SK-N-SH treated with all-trans-retinoic acid at 6 μM for 48 hours (cell line): Measurements from ENCODE around the gene UTP20.

Source experiments
- ATAC-seq: fragments of 200-7000 bp; cut with Tn5 transposase; 3 replicates; pipeline ENCODE4 v1.9.1; 2020; ENCODE audit warnings: mild to moderate bottlenecking, moderate library complexity
- ARNTL ChIP-seq: fragments of 450-650 bp; formaldehyde crosslinking; IDR thresholded peaks from 2 replicates; pipeline ENCODE4 v1.5.0; 2020; ENCODE audit warnings: low read depth, mild to moderate bottlenecking, moderate library complexity, borderline replicate concordance
- BACH2 ChIP-seq: fragments of 250-450 bp; sonication (Bioruptor Pico); IDR thresholded peaks from 2 replicates; pipeline ENCODE4 v1.9.0; 2021; ENCODE audit warnings: mild to moderate bottlenecking, borderline replicate concordance
- ESRRG ChIP-seq: fragments of 250-450 bp; sonication (Bioruptor Pico); IDR thresholded peaks from 2 replicates; pipeline ENCODE4 v1.6.1; 2021; ENCODE audit warnings: mild to moderate bottlenecking
- GLIS3 ChIP-seq: fragments of 250-450 bp; sonication (Bioruptor Pico); IDR thresholded peaks from 2 replicates; pipeline ENCODE4 v1.5.0; 2020; ENCODE audit warnings: mild to moderate bottlenecking, moderate library complexity
- ISL1 ChIP-seq: fragments of 250-450 bp; sonication (Bioruptor Pico); IDR thresholded peaks from 2 replicates; pipeline ENCODE4 v2.1.2; 2022; ENCODE audit warnings: mild to moderate bottlenecking, moderate library complexity
- OSR1 ChIP-seq: fragments of 250-450 bp; sonication (Bioruptor Pico); IDR thresholded peaks from 2 replicates; pipeline ENCODE4 v1.8.0; 2022; ENCODE audit warnings: moderate library complexity, mild to moderate bottlenecking, inconsistent platforms
- PATZ1 ChIP-seq: fragments of 250-450 bp; sonication (Bioruptor Pico); IDR thresholded peaks from 2 replicates; pipeline ENCODE4 v1.8.0; 2020; ENCODE audit warnings: mild to moderate bottlenecking, moderate library complexity, borderline replicate concordance
- POU6F1 ChIP-seq: fragments of 250-450 bp; sonication (Bioruptor Pico); IDR thresholded peaks from 2 replicates; pipeline ENCODE4 v1.8.0; 2021; ENCODE audit warnings: low read depth, mild to moderate bottlenecking, moderate library complexity, borderline replicate concordance
- PPARA ChIP-seq: fragments of 250-450 bp; sonication (Bioruptor Pico); IDR thresholded peaks from 2 replicates; pipeline ENCODE4 v1.5.0; 2020; ENCODE audit warnings: mild to moderate bottlenecking, borderline replicate concordance
- SNAI2 ChIP-seq: fragments of 250-450 bp; sonication (Bioruptor Pico); IDR thresholded peaks from 2 replicates; pipeline ENCODE4 v1.5.0; 2020; ENCODE audit warnings: mild to moderate bottlenecking, moderate library complexity
- TCF4 ChIP-seq: fragments of 250-450 bp; sonication (Bioruptor Pico); IDR thresholded peaks from 2 replicates; pipeline ENCODE4 v1.8.0; 2021; ENCODE audit warnings: mild to moderate bottlenecking, moderate library complexity, borderline replicate concordance
- TOX ChIP-seq: fragments of 250-450 bp; sonication (Bioruptor Pico); IDR thresholded peaks from 2 replicates; pipeline ENCODE4 v1.8.0; 2021; ENCODE audit warnings: mild to moderate bottlenecking, moderate library complexity, borderline replicate concordance
- TSHZ2 ChIP-seq: fragments of 250-450 bp; sonication (Bioruptor Pico); IDR thresholded peaks from 2 replicates; pipeline ENCODE4 v1.5.0; 2020; ENCODE audit warnings: mild to moderate bottlenecking, moderate library complexity
- ZC3H10 ChIP-seq: fragments of 250-450 bp; sonication (Bioruptor Pico); IDR thresholded peaks from 2 replicates; pipeline ENCODE4 v1.5.1; 2021; ENCODE audit warnings: mild to moderate bottlenecking, moderate library complexity
- ZFP3 ChIP-seq: fragments of 250-450 bp; sonication (Bioruptor Pico); IDR thresholded peaks from 2 replicates; pipeline ENCODE4 v1.5.0; 2020; ENCODE audit warnings: mild to moderate bottlenecking, moderate library complexity
- ZFP30 ChIP-seq: fragments of 450-650 bp; formaldehyde crosslinking; IDR thresholded peaks from 2 replicates; pipeline ENCODE4 v1.5.0; 2022; ENCODE audit warnings: mild to moderate bottlenecking, moderate library complexity
- ZNF565 ChIP-seq: fragments of 450-650 bp; formaldehyde crosslinking; conservative IDR thresholded peaks from 2 replicates; pipeline ENCODE4 v1.5.0; 2020; ENCODE audit warnings: low read depth, mild to moderate bottlenecking, moderate library complexity
- ZNF70 ChIP-seq: fragments of 450-650 bp; formaldehyde crosslinking; IDR thresholded peaks from 2 replicates; pipeline ENCODE4 v1.5.0; 2020; ENCODE audit warnings: mild to moderate bottlenecking, moderate library complexity
- ZNF8 ChIP-seq: fragments of 450-650 bp; formaldehyde crosslinking; IDR thresholded peaks from 2 replicates; pipeline ENCODE4 v1.5.0; 2020; ENCODE audit warnings: mild to moderate bottlenecking, moderate library complexity
- TF ChIP-seq, protein P1 (sequence below): fragments of 250-450 bp; sonication (Bioruptor Pico); IDR thresholded peaks from 2 replicates; pipeline ENCODE4 v1.5.1; 2021; ENCODE audit warnings: mild to moderate bottlenecking, moderate library complexity

UTP20 gene

DNA sequence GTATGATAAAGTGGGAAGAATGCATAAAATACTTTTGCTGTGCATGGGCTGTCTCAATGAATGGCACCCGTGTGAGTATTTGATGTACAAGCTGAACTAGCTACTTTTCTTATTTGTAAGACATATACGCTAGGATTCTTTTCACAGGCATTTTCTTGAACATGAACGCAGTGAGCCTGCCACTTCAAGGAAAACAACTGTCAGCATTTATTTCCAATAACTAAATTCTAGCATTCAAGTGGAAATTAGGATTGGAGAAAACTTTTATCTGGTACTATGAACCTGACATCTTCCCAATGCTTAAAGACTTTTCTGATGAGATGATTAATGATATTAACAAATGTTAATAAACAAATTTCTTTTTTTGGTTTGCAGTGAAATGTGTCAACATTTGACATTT is 45.7 kb downstream of the UTP20 start:
- no peak for ATAC-seq
- no peak for TF ChIP-seq ZNF8 (CRISPR knock-in tag)

- no peak for TF ChIP-seq PPARA (CRISPR knock-in tag)
- TF ChIP-seq ARNTL: no peak
- no peak for ATAC-seq
These were observed 47.1 kb downstream of the UTP20 start for GRCh38 chr12:101327051-101327450.

DNA sequence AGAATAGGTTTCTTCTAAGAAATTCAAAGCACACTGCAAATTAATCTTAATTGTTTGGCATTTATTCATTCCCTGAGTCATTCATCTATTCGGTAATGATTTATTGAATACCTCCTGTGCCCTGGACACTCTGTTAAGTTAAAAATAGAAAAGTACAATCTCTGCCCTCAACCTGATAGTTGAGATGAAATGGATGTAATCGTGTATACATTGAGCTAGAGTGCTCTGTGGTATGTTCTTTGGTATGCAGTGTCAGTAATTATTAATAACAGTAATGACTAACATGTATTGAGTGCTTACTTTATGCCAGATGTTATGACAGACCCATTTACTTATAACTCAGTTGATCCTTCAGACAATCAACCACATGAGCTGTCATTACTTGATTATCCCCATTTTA is 47.6 kb downstream of the UTP20 start:
- ATAC-seq: no peak
- TF ChIP-seq ISL1 (no peak), ESRRG (CRISPR knock-in tag) (no peak), BACH2 (CRISPR knock-in tag) (no peak), TSHZ2 (no peak)
- TF ChIP-seq, all 23 proteins: peak for 0

DNA sequence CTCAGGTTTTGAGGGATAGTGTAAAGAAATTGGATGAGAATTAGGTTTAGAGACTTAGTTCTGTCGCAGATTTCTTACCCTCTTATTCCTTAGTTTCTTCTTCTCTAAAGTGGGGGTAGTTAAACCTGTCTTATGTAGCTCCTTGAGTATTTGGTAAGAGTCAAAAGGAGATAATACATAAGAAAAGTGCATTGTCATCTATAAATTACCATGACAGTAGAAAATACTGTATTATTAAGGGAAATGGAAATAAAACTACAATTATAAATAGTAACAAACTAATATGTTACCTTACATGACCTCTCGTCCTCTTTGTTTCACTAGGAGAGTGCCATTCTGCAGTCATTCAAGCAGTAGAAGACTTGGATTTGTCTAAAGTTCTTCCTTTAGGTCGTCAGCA is 49.0 kb downstream of the UTP20 start:
- no peak for ATAC-seq
- TF ChIP-seq POU6F1 (CRISPR knock-in tag): no peak

DNA sequence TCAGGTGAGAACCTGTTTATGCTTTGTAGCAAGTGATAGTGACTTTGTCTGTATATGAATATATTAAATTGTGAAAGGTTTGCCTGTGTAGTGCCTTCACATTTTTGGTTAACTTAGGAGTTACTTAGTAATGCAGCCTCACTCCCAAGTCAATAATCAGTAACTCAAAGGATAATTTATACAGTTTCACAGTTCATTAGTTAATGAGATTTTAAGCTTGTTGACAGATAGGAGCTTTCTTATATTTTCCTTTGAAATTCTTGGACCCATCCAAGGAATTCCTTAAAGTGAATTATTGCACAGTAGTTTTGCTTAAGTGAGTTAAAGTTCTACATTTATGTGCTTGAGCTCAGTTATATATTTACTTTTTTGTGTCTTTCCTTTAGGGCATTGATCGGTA is 50.7 kb downstream of the UTP20 start:
- TF ChIP-seq ZFP3 (CRISPR knock-in tag) (no peak), ZNF70 (no peak)
- ATAC-seq: no peak

DNA sequence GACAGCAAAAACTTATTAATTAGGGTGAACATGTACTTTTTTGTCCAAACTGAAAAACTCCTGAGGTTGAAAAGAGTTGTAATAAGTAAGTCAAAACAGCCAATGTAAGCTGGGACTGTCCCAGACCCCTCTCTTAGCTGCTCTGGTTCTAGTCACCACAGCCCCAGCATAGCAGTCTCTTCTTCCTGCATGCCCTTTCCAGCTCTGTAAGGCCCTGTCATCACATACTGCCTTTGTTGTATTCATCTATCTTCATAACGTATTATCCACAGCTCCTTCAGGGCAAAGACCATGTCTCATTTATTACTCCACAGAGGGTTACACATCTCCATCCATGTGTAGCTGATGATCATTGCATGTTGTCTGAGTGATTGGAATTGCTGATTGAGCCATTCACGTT is 56.5 kb downstream of the UTP20 start:
- TF ChIP-seq ZC3H10 (CRISPR knock-in tag): no peak
- TF ChIP-seq PATZ1 (CRISPR knock-in tag): no peak
- TF ChIP-seq OSR1: no peak
- TF ChIP-seq ZNF8 (CRISPR knock-in tag): no peak
- TF ChIP-seq ESRRG (CRISPR knock-in tag): no peak
- TF ChIP-seq POU6F1 (CRISPR knock-in tag): no peak
- TF ChIP-seq ISL1: no peak
- TF ChIP-seq, protein P1, sequence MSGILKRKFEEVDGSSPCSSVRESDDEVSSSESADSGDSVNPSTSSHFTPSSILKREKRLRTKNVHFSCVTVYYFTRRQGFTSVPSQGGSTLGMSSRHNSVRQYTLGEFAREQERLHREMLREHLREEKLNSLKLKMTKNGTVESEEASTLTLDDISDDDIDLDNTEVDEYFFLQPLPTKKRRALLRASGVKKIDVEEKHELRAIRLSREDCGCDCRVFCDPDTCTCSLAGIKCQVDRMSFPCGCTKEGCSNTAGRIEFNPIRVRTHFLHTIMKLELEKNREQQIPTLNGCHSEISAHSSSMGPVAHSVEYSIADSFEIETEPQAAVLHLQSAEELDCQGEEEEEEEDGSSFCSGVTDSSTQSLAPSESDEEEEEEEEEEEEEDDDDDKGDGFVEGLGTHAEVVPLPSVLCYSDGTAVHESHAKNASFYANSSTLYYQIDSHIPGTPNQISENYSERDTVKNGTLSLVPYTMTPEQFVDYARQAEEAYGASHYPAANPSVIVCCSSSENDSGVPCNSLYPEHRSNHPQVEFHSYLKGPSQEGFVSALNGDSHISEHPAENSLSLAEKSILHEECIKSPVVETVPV (CRISPR knock-in tag): no peak
- no peak for TF ChIP-seq PPARA (CRISPR knock-in tag)
- no peak for TF ChIP-seq TOX (CRISPR knock-in tag)
- no peak for TF ChIP-seq SNAI2 (CRISPR knock-in tag)
- TF ChIP-seq GLIS3 (CRISPR knock-in tag): no peak
- TF ChIP-seq TSHZ2: no peak
- TF ChIP-seq ZFP30 (CRISPR knock-in tag): no peak
- no peak for TF ChIP-seq TCF4 (CRISPR knock-in tag)
- TF ChIP-seq ZNF565 (CRISPR knock-in tag): no peak
- TF ChIP-seq, all 23 proteins: peak for 0
- no peak for ATAC-seq
